Measurements from ENCODE around the gene NR2F1-AS1.

The NR2F1-AS1 gene

GRCh38 chr5:93583439-93583767 lies 2.4 kb upstream of the NR2F1-AS1 start:
- Histone ChIP-seq H3K9ac (ENCODE audit: low read depth in 1 of 2, low read length in 2 of 2) (no peak overlapping the region), H3K27me3 (ENCODE audit: control insufficient read depth in 1 of 2, insufficient read depth in 2 of 2, low read length in 2 of 2) (peaks cover 62 to 78% of the 10 kb centered on the region in 2 donors), H3K9me3 (ENCODE audit: control insufficient read depth in 1 of 2, low read length in 2 of 2) (no peaks in the 10 kb centered on the region), H3K4me3 (ENCODE audit: low read depth in 1 of 2, low read length in 2 of 2) (peak overlapping the region; percentile 60 to 62), H3K36me3 (ENCODE audit: control insufficient read depth in 1 of 2, insufficient read depth in 2 of 2, low read length in 2 of 2) (no peaks in the 10 kb centered on the region), H3K4me1 (ENCODE audit: control insufficient read depth in 1 of 2, insufficient read depth in 2 of 2, low read length in 2 of 2) (peaks cover 20 to 26% of the 10 kb centered on the region in 2 donors), H3K27ac (ENCODE audit: low read depth, low read length) (peak overlapping the region; percentile 20)

DNA sequence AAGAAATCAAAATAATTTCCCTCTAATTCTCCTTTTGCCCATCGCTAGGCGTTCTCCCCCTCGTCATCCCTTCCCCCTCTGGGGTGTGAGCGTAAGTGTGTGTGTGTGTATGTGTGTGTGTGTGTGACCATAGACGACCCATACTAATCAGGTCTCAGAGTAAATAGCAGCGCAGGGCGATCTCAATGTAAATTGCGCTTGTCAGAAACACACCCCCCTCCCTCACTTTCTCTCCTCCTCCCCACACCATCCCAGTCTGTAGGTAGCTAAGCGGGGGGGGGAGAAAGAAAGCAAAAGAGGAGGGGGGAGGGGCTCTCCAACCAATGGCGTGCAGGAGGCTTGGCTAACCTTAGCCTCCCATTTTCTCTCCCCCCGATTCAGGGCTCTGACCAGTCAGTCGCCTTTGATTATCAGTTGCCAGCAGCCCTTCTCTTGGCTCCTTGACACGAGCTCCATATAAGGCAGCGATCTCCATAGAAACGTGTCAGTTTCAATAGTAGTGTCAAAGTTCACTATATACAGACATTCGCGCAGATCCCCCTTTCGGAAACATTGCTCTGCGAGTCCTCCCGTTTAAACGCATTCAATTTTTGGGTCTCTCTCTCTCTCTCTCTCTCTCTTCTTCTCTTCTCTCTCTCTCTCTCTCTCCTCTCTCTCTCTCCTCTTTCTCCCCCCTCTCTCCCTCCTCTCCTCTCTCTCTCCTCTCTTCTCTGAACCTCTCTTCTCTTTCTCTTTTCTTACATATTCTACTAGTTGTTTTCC lies 1.8 kb upstream of the NR2F1-AS1 start, which contains the start of gene NR2F1:
Gene NR2F1, plus strand, starts transcription at position 546 of the 762 bp plus-strand sequence. CDS start 1,802 bp downstream, outside the sequence.
- no peaks in the 10 kb centered on the region for H3K36me3 ChIP-seq (ENCODE audit: control insufficient read depth in 1 of 2, insufficient read depth in 2 of 2, low read length in 2 of 2)
- peaks cover 63 to 79% of the 10 kb centered on the region in 2 donors for H3K27me3 ChIP-seq (ENCODE audit: control insufficient read depth in 1 of 2, insufficient read depth in 2 of 2, low read length in 2 of 2)
- no peaks in the 10 kb centered on the region for H3K9me3 ChIP-seq (ENCODE audit: control insufficient read depth in 1 of 2, low read length in 2 of 2)
- peaks cover 20 to 26% of the 10 kb centered on the region in 2 donors for H3K4me1 ChIP-seq (ENCODE audit: control insufficient read depth in 1 of 2, insufficient read depth in 2 of 2, low read length in 2 of 2)
- H3K9ac ChIP-seq (ENCODE audit: low read depth in 1 of 2, low read length in 2 of 2), result no peak within 1 kb of the TSS
- H3K4me3 ChIP-seq (ENCODE audit: low read depth in 1 of 2, low read length in 2 of 2), result peak within 1 kb of the TSS; percentile 60 to 62
- peak within 1 kb of the TSS; percentile 20 for H3K27ac ChIP-seq (ENCODE audit: low read depth, low read length)

DNA sequence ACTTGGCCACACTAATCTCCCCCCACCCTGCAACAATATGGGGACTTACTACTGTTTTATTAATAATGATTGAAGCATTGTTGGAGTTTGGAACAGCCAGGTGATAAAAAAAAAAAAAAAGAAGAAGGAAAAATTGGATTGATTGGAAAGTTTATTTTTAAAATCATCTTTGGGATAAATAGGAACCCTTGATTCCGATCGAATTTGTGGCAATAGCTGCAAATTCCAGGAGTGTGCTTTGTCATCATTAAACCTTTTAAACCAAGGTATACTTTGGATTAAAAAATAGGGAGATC lies 1.1 kb upstream of the NR2F1-AS1 start:
- Histone ChIP-seq H3K36me3 (ENCODE audit: control insufficient read depth in 1 of 2, insufficient read depth in 2 of 2, low read length in 2 of 2) (no peaks in the 10 kb centered on the region), H3K27ac (ENCODE audit: low read depth, low read length) (no peak overlapping the region), H3K4me1 (ENCODE audit: control insufficient read depth in 1 of 2, insufficient read depth in 2 of 2, low read length in 2 of 2) (peaks cover 20 to 26% of the 10 kb centered on the region in 2 donors), H3K27me3 (ENCODE audit: control insufficient read depth in 1 of 2, insufficient read depth in 2 of 2, low read length in 2 of 2) (peaks cover 62 to 80% of the 10 kb centered on the region in 2 donors), H3K9ac (ENCODE audit: low read depth in 1 of 2, low read length in 2 of 2) (no peak overlapping the region), H3K4me3 (ENCODE audit: low read depth in 1 of 2, low read length in 2 of 2) (peak overlapping the region in 1 of 2 donors; percentile 83), H3K9me3 (ENCODE audit: control insufficient read depth in 1 of 2, low read length in 2 of 2) (no peaks in the 10 kb centered on the region)

DNA sequence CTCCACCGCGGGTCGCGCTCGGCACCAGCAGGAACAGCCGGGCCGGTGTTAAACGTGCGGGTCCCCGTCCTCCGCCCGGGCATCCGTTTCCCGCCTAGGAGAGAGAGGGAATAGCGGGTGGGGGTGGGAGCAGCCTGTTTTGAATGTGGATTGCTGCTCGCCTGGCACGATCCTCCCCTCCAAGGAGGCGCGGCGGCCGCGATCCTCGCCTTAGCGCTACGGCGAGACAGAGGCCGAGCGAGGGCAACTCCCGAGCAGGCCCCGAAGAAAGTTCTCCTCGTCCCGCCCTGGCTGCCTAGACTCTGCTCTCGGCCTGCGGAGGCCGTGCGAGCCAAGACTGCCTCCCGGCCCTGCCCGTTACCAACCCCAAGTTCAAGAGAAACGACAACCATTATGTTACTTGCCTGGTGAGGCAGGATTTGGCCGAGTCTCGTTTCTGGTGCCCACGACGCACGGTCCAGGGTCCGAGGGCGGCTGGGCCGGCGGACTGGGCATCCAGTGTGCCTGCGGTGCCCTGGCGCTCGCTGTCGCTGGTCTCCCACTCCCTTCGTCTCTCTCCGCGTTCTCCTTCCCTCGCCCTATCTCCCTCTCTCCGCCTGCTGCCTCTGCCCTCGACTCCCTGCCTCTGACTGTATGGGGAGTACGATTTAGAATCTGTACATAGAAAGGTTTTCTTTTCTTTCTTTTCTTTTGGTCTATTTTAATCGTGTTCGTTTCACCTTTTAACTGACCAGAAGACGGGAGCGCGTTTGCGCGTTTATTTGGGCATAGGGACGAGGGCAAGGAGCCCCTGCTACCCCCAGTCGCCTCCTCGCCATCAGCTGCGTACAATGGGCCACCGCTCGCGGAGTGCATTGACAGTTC lies 724 bp downstream of the NR2F1-AS1 start:
- Histone ChIP-seq H3K27me3 (ENCODE audit: control insufficient read depth in 1 of 2, insufficient read depth in 2 of 2, low read length in 2 of 2) (peaks cover 58 to 77% of the 10 kb centered on the region in 2 donors), H3K27ac (ENCODE audit: low read depth, low read length) (peak overlapping the region; percentile 80), H3K9ac (ENCODE audit: low read depth in 1 of 2, low read length in 2 of 2) (peak overlapping the region; percentile 44 to 65)

DNA sequence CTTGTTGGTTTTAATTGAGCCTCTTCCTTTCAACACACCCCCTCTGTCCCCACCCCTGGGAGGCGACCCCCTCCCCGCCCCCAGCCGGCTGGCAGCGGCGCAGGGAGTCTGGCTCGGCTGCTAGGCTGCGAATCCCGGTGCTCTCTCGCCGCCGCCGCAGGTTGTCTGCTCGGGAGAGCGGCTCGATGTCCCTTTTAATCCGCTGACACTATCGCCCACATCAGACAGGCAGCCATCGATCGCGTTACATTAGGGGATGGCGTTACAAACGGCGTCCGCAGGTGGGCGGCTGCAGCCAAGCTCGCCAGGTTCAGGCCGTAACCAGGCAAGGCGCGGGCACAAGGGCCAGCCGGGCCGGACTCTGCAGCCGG lies 1.3 kb downstream of the NR2F1-AS1 start:
- H3K27me3 ChIP-seq (ENCODE audit: control insufficient read depth in 1 of 2, insufficient read depth in 2 of 2, low read length in 2 of 2), result peaks cover 58 to 81% of the 10 kb centered on the region in 2 donors
- H3K4me1 ChIP-seq (ENCODE audit: control insufficient read depth in 1 of 2, insufficient read depth in 2 of 2, low read length in 2 of 2), result peaks cover 20 to 26% of the 10 kb centered on the region in 2 donors
- H3K27ac ChIP-seq (ENCODE audit: low read depth, low read length), result peak overlapping the region; percentile 80
- H3K9me3 ChIP-seq (ENCODE audit: control insufficient read depth in 1 of 2, low read length in 2 of 2), result no peaks in the 10 kb centered on the region
- H3K4me3 ChIP-seq (ENCODE audit: low read depth in 1 of 2, low read length in 2 of 2), result peak overlapping the region; percentile 79 to 83
- no peaks in the 10 kb centered on the region for H3K36me3 ChIP-seq (ENCODE audit: control insufficient read depth in 1 of 2, insufficient read depth in 2 of 2, low read length in 2 of 2)
- H3K9ac ChIP-seq (ENCODE audit: low read depth in 1 of 2, low read length in 2 of 2), result peak overlapping the region; percentile 44 to 65

More for the DNA sequence above, 724 bp downstream of the NR2F1-AS1 start:
- H3K4me1 ChIP-seq (ENCODE audit: control insufficient read depth in 1 of 2, insufficient read depth in 2 of 2, low read length in 2 of 2), result peaks cover 20 to 26% of the 10 kb centered on the region in 2 donors
- H3K4me3 ChIP-seq (ENCODE audit: low read depth in 1 of 2, low read length in 2 of 2), result peak overlapping the region; percentile 79 to 83
- H3K9me3 ChIP-seq (ENCODE audit: control insufficient read depth in 1 of 2, low read length in 2 of 2), result no peaks in the 10 kb centered on the region
- no peaks in the 10 kb centered on the region for H3K36me3 ChIP-seq (ENCODE audit: control insufficient read depth in 1 of 2, insufficient read depth in 2 of 2, low read length in 2 of 2)

GRCh38 chr5:93578813-93579691 lies 2.0 kb downstream of the NR2F1-AS1 start:
- H3K9ac ChIP-seq (ENCODE audit: low read depth in 1 of 2, low read length in 2 of 2), result peak overlapping the region in 1 of 2 donors; percentile 50
- peak overlapping the region; percentile 66 for H3K27ac ChIP-seq (ENCODE audit: low read depth, low read length)
- H3K36me3 ChIP-seq (ENCODE audit: control insufficient read depth in 1 of 2, insufficient read depth in 2 of 2, low read length in 2 of 2), result no peaks in the 10 kb centered on the region
- H3K4me1 ChIP-seq (ENCODE audit: control insufficient read depth in 1 of 2, insufficient read depth in 2 of 2, low read length in 2 of 2), result peaks cover 20 to 26% of the 10 kb centered on the region in 2 donors
- no peaks in the 10 kb centered on the region for H3K9me3 ChIP-seq (ENCODE audit: control insufficient read depth in 1 of 2, low read length in 2 of 2)
- H3K27me3 ChIP-seq (ENCODE audit: control insufficient read depth in 1 of 2, insufficient read depth in 2 of 2, low read length in 2 of 2), result peaks cover 63 to 87% of the 10 kb centered on the region in 2 donors
- H3K4me3 ChIP-seq (ENCODE audit: low read depth in 1 of 2, low read length in 2 of 2), result peak overlapping the region; percentile 50 to 79

DNA sequence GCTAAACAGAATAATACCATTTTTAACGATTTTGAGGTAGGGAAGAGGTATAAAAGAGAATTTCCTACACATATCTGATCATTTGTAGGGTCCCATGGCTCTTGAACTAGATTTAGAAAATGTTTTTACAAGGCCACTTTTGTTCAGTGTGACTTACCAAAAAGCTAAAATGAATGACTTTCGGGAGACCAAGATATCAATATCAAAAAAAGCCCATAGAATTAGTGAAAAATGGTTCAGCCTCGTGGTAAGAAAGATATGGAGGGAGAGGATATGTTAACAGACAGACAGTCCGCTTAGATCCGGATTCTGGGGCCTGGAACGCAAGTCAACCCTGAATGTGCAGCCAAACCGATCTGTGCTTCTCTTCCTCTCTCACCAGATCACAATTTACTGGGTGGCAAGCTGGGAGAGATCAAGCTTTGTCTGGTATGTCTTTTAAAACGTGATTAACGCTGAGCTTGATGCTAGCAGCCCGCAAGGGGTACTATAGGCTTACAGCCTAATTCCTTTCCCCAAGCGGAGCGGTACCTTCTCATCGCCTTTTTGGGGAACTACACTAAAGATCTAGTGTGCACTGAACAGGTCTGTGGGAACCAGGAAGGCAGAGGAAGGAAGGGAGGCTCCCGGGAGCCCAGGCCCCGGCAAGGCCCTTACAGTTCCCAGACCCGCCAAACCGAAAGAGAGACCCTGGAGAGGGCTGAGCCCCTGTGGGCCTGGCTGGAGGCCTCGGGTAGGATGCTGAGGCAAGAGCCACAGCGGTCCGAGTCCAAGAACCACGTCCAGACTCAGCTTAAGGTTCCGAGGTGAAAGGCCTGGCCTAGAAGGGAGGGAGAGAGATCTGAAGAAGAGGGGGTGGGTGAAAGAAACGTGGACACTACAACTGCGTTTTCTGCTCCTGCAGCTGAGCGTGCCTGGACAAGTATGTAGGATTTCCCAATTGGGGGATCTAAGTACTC lies 2.9 kb downstream of the NR2F1-AS1 start:
- Histone ChIP-seq H3K9ac (ENCODE audit: low read depth in 1 of 2, low read length in 2 of 2) (peak overlapping the region in 1 of 2 donors; percentile 25), H3K27me3 (ENCODE audit: control insufficient read depth in 1 of 2, insufficient read depth in 2 of 2, low read length in 2 of 2) (peaks cover 72 to 92% of the 10 kb centered on the region in 2 donors), H3K4me3 (ENCODE audit: low read depth in 1 of 2, low read length in 2 of 2) (peak overlapping the region; percentile 50 to 79)

DNA sequence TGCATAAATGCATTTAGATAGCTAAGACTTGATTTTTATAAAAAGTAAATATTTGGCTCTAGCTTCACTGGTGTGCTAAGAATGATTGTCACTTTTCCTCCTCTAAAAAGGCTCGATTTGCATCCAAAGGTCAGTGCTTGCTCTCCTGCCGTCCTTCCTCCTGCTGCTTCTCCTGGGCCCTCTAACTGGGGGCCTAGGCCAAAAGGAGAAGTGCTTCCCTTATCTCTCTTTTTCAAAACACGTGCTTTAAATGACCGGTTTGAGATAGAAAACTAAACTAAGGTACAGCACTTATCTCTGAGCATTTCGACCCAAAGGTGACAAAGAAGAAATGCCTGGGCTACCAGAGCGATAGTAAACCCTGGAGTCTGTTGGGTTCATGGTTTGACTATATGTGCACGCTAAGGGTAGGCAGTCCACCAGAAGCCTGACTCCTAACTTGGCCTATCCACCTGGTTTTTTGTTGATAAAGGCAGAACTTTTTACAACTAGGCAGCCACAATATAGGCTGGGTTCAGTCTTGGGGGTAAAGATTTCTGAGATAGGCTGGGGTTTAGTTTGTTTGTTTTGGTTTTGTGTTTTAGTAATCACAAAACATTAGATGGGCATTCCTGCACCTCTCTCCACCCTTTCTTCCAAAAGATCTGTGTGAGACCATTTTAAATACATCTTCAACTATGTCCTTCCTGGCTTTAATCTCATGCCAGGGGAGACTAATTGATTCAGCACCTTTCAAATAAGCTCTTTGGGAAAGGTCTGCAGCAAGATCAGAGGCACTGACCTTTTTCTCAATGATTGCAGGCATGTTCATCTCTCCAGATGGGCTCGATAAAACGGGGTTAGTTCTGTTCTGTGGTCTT lies 3.8 kb downstream of the NR2F1-AS1 start:
- peaks cover 72 to 90% of the 10 kb centered on the region in 2 donors for H3K27me3 ChIP-seq (ENCODE audit: control insufficient read depth in 1 of 2, insufficient read depth in 2 of 2, low read length in 2 of 2)
- H3K27ac ChIP-seq (ENCODE audit: low read depth, low read length), result no peak overlapping the region
- H3K9ac ChIP-seq (ENCODE audit: low read depth in 1 of 2, low read length in 2 of 2), result no peak overlapping the region
- no peaks in the 10 kb centered on the region for H3K9me3 ChIP-seq (ENCODE audit: control insufficient read depth in 1 of 2, low read length in 2 of 2)
- H3K4me3 ChIP-seq (ENCODE audit: low read depth in 1 of 2, low read length in 2 of 2), result no peak overlapping the region
- H3K4me1 ChIP-seq (ENCODE audit: control insufficient read depth in 1 of 2, insufficient read depth in 2 of 2, low read length in 2 of 2), result peaks cover 9 to 15% of the 10 kb centered on the region in 2 donors
- no peaks in the 10 kb centered on the region for H3K36me3 ChIP-seq (ENCODE audit: control insufficient read depth in 1 of 2, insufficient read depth in 2 of 2, low read length in 2 of 2)

More for the DNA sequence above, 2.9 kb downstream of the NR2F1-AS1 start:
- peak overlapping the region; percentile 66 for H3K27ac ChIP-seq (ENCODE audit: low read depth, low read length)
- H3K36me3 ChIP-seq (ENCODE audit: control insufficient read depth in 1 of 2, insufficient read depth in 2 of 2, low read length in 2 of 2), result no peaks in the 10 kb centered on the region
- H3K9me3 ChIP-seq (ENCODE audit: control insufficient read depth in 1 of 2, low read length in 2 of 2), result no peaks in the 10 kb centered on the region
- H3K4me1 ChIP-seq (ENCODE audit: control insufficient read depth in 1 of 2, insufficient read depth in 2 of 2, low read length in 2 of 2), result peaks cover 14 to 21% of the 10 kb centered on the region in 2 donors

All from duodenal mucosa (tissue), 2 donors.